ENCODE results near the gene TPPP3. TPM values are rescaled to one million over a fixed set of nuclear protein-coding genes. Genes with fewer than 3 reads are reported as not detected.

Gene TPPP3
- 10 to 100 TPM; 13.4 to 26.6 (median 16.2) TPM for total RNA-seq

- H3K27ac ChIP-seq = peak within 1 kb of the TSS; percentile 54 to 71
- TF ChIP-seq CTCF (IDR thresholded peaks at IDR 0.05) (peak; percentile 55 to 77 (median 67)), POLR2A (IDR thresholded peaks at IDR 0.05) (peak; percentile 56 to 58)
- no peaks in the 10 kb centered on the region for H3K27me3 ChIP-seq
- intact Hi-C loops (cut with DNase I; ENCODE audit: low total_unique reads) = no loop called here
- H3K9me3 ChIP-seq = no peaks in the 10 kb centered on the region
- peak within 1 kb of the TSS; percentile 28 to 34 for H3K4me3 ChIP-seq
- peaks cover 0 to 28% of the 10 kb centered on the region in 2 donors for H3K4me1 ChIP-seq
- no peaks in the 10 kb centered on the region for H3K36me3 ChIP-seq
- peak; percentile 87 to 94 for DNase-seq
Observed at GRCh38 chr16:67393111-67393787, at the start of gene TPPP3. TSS of gene TPPP3 (minus strand) at chr16:67393498. CDS start at chr16:67391111, 2,387 bp downstream.

GRCh38 chr16:67442581-67443255, 49.4 kb upstream of the TPPP3 start:
- intact Hi-C loops (cut with DNase I; ENCODE audit: low total_unique reads) = no loop called here
- peak; percentile 65 to 73 for DNase-seq
- no peak overlapping the region for H3K4me3 ChIP-seq
- peak overlapping the region; percentile 78 to 81 for H3K27ac ChIP-seq
- H3K4me1 ChIP-seq = peaks cover 36 to 55% of the 10 kb centered on the region in 2 donors
- no peaks in the 10 kb centered on the region for H3K27me3 ChIP-seq
- no peaks in the 10 kb centered on the region for H3K36me3 ChIP-seq
- TF ChIP-seq POLR2A (IDR thresholded peaks at IDR 0.05) (no peak), CTCF (IDR thresholded peaks at IDR 0.05) (no peak)
- no peaks in the 10 kb centered on the region for H3K9me3 ChIP-seq

- intact Hi-C loops (cut with DNase I; ENCODE audit: low total_unique reads) = no loop called here
- Histone ChIP-seq H3K36me3 (no peaks in the 10 kb centered on the region), H3K4me3 (no peak overlapping the region), H3K9me3 (no peaks in the 10 kb centered on the region), H3K4me1 (peaks cover 29 to 50% of the 10 kb centered on the region in 2 donors), H3K27me3 (no peaks in the 10 kb centered on the region), H3K27ac (peak overlapping the region; percentile 78 to 81)
- no peak for DNase-seq
- TF ChIP-seq POLR2A (IDR thresholded peaks at IDR 0.05) (no peak), CTCF (IDR thresholded peaks at IDR 0.05) (no peak)
Observed at GRCh38 chr16:67441907-67442306, 48.6 kb upstream of the TPPP3 start.

GRCh38 chr16:67441271-67441753, 48.0 kb upstream of the TPPP3 start:
- Histone ChIP-seq H3K4me1 (peaks cover 23 to 44% of the 10 kb centered on the region in 2 donors), H3K27me3 (no peaks in the 10 kb centered on the region), H3K4me3 (no peak overlapping the region), H3K36me3 (no peaks in the 10 kb centered on the region), H3K9me3 (no peaks in the 10 kb centered on the region), H3K27ac (peak overlapping the region; percentile 78 to 81)
- intact Hi-C loops (cut with DNase I; ENCODE audit: low total_unique reads) = no loop called here
- peak in 1 of 2 donors; percentile 45 for DNase-seq
- TF ChIP-seq POLR2A (IDR thresholded peaks at IDR 0.05) (no peak), CTCF (IDR thresholded peaks at IDR 0.05) (no peak)

GRCh38 chr16:67438824-67439393, 45.6 kb upstream of the TPPP3 start:
- H3K36me3 ChIP-seq = no peaks in the 10 kb centered on the region
- H3K4me3 ChIP-seq = no peak overlapping the region
- H3K27me3 ChIP-seq = no peaks in the 10 kb centered on the region
- intact Hi-C loops (cut with DNase I; ENCODE audit: low total_unique reads) = no loop called here
- H3K27ac ChIP-seq = no peak overlapping the region
- DNase-seq = no peak
- no peak for TF ChIP-seq CTCF (IDR thresholded peaks at IDR 0.05)
- H3K4me1 ChIP-seq = peaks cover 16 to 20% of the 10 kb centered on the region in 2 donors
- H3K9me3 ChIP-seq = no peaks in the 10 kb centered on the region
